ENCODE results near the gene DENND1A. TPM values are rescaled to one million over a fixed set of nuclear protein-coding genes. Genes with fewer than 3 reads are reported as not detected.

The DENND1A gene
- total RNA-seq, 1 experiment from 2014 or later, result 7.2 TPM

GRCh38 chr9:123617286-123617685 is 312.6 kb downstream of the DENND1A start:
- H3K4me1 ChIP-seq (replicated peaks), result no peaks in the 10 kb centered on the region
- H3K27ac ChIP-seq, result no peak overlapping the region
- H3K27me3 ChIP-seq (replicated peaks), result no peaks in the 10 kb centered on the region
- no peaks in the 10 kb centered on the region for H3K36me3 ChIP-seq
- DNase-seq (ENCODE audit: low read depth in 1 of 2, low spot score in 2 of 2), result no peak
- no peak overlapping the region for H3K4me3 ChIP-seq
- no peaks in the 10 kb centered on the region for H3K9me3 ChIP-seq (replicated peaks)

DNA sequence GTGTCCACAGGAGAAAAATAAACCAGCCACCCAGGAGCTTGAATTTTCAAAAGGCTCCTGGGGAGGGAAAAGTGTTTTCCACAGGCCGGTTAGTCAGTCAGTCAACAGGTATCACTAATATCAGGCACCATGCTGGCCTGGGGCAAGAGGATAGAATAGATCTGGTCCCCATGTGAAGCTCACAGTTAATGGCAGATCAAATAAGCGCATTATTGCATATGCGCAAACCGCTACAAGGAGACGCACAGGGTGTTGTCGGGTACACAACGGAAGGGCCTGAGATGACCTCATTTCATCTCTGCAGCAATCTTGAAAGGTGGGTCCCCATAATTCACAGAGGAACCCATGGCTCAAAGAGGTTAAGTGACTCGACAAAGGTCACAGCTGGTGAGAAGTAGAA is 313.2 kb downstream of the DENND1A start:
- Histone ChIP-seq H3K27me3 (replicated peaks) (no peaks in the 10 kb centered on the region), H3K4me1 (replicated peaks) (no peaks in the 10 kb centered on the region), H3K27ac (no peak overlapping the region), H3K4me3 (no peak overlapping the region), H3K9me3 (replicated peaks) (no peaks in the 10 kb centered on the region), H3K36me3 (no peaks in the 10 kb centered on the region)
- no peak for DNase-seq (ENCODE audit: low read depth in 1 of 2, low spot score in 2 of 2)

GRCh38 chr9:123615381-123615780 is 314.5 kb downstream of the DENND1A start:
- Histone ChIP-seq H3K4me1 (replicated peaks) (no peaks in the 10 kb centered on the region), H3K36me3 (no peaks in the 10 kb centered on the region), H3K4me3 (no peak overlapping the region), H3K27ac (no peak overlapping the region), H3K27me3 (replicated peaks) (no peaks in the 10 kb centered on the region), H3K9me3 (replicated peaks) (no peaks in the 10 kb centered on the region)
- DNase-seq (ENCODE audit: low read depth in 1 of 2, low spot score in 2 of 2), result no peak

GRCh38 chr9:123614306-123615263 is 315.3 kb downstream of the DENND1A start:
- H3K9me3 ChIP-seq (replicated peaks), result no peaks in the 10 kb centered on the region
- H3K4me1 ChIP-seq (replicated peaks), result no peaks in the 10 kb centered on the region
- no peak for DNase-seq (ENCODE audit: low read depth in 1 of 2, low spot score in 2 of 2)
- H3K36me3 ChIP-seq, result no peaks in the 10 kb centered on the region
- no peaks in the 10 kb centered on the region for H3K27me3 ChIP-seq (replicated peaks)
- no peak overlapping the region for H3K27ac ChIP-seq
- H3K4me3 ChIP-seq, result no peak overlapping the region

- Histone ChIP-seq H3K36me3 (no peaks in the 10 kb centered on the region), H3K9me3 (replicated peaks) (no peaks in the 10 kb centered on the region), H3K27ac (no peak overlapping the region), H3K4me1 (replicated peaks) (no peaks in the 10 kb centered on the region), H3K4me3 (no peak overlapping the region), H3K27me3 (replicated peaks) (no peaks in the 10 kb centered on the region)
- DNase-seq (ENCODE audit: low read depth in 1 of 2, low spot score in 2 of 2), result no peak
Observed at GRCh38 chr9:123611226-123611625, 318.7 kb downstream of the DENND1A start.

DNA sequence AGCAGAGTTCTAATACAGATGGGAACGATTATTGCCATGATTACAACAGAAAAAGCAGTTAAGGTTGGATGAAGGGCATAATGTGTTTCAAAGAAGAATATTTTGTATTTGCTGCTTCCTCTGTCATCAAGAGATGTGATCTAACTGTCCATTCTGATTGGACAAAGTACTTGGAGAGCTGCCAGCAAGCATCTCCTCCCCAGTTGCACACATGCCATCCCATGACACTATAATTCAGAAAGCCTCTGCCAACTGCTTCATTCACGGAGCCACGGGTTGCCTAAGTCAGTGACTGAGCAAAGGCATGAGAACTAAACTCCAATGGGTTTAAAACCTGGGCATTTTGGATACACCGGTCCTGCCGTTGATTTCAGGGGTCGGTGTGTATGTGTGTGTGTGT is 320.1 kb downstream of the DENND1A start:
- Histone ChIP-seq H3K27me3 (replicated peaks) (no peaks in the 10 kb centered on the region), H3K27ac (no peak overlapping the region), H3K9me3 (replicated peaks) (no peaks in the 10 kb centered on the region), H3K4me3 (no peak overlapping the region), H3K36me3 (no peaks in the 10 kb centered on the region), H3K4me1 (replicated peaks) (no peaks in the 10 kb centered on the region)
- DNase-seq (ENCODE audit: low read depth in 1 of 2, low spot score in 2 of 2), result no peak

- Histone ChIP-seq H3K9me3 (replicated peaks) (no peaks in the 10 kb centered on the region), H3K4me3 (no peak overlapping the region), H3K27ac (no peak overlapping the region), H3K4me1 (replicated peaks) (no peaks in the 10 kb centered on the region), H3K27me3 (replicated peaks) (no peaks in the 10 kb centered on the region), H3K36me3 (no peaks in the 10 kb centered on the region)
- no peak for DNase-seq (ENCODE audit: low read depth in 1 of 2, low spot score in 2 of 2)
Observed at GRCh38 chr9:123608104-123608503, 321.8 kb downstream of the DENND1A start.

DNA sequence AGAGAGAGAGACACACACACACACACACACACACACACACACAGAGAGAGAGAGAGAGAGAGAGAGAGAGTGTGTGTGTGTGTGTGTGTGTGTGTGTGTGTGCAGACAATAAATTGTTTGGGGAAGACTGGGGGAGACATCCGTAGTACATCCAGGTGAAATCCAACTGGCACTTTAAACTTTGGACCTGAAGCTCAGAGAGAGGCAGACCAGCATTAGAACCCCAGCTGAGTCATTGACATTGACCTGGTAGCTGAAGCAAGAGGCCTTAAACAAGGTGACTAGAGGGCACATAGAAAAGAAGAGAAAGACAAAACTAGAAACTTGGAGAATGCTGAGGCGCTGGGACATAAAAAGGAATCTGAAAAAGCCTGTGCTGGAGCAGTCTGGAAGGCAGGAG is 322.4 kb downstream of the DENND1A start:
- no peak for DNase-seq (ENCODE audit: low read depth in 1 of 2, low spot score in 2 of 2)
- Histone ChIP-seq H3K4me1 (replicated peaks) (no peaks in the 10 kb centered on the region), H3K36me3 (no peaks in the 10 kb centered on the region), H3K4me3 (no peak overlapping the region), H3K9me3 (replicated peaks) (no peaks in the 10 kb centered on the region), H3K27ac (no peak overlapping the region), H3K27me3 (replicated peaks) (no peaks in the 10 kb centered on the region)

- H3K9me3 ChIP-seq (replicated peaks), result no peaks in the 10 kb centered on the region
- no peaks in the 10 kb centered on the region for H3K27me3 ChIP-seq (replicated peaks)
- no peaks in the 10 kb centered on the region for H3K36me3 ChIP-seq
- H3K27ac ChIP-seq, result no peak overlapping the region
- H3K4me3 ChIP-seq, result no peak overlapping the region
- no peaks in the 10 kb centered on the region for H3K4me1 ChIP-seq (replicated peaks)
- no peak for DNase-seq (ENCODE audit: low read depth in 1 of 2, low spot score in 2 of 2)
Observed at GRCh38 chr9:123606141-123606540, 323.8 kb downstream of the DENND1A start.

DNA sequence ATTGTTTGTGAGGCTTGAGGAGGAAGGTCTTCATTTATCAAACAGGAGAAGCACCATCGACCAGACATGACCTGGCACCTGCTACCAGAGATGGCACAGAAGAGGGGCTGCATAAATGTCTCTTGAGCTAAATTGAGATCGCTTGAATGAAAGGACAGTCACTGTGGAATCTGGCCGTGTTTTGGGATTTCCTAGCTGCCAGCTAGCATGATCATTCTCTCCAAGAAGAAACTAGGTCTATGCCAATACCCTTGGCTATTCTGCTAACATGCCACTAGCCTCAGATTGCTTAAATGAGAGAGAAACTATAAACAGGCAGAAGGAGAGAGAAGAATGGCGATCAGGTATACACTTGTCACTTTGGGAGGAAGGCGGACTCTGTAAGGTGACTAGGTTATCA is 324.6 kb downstream of the DENND1A start:
- H3K36me3 ChIP-seq, result no peaks in the 10 kb centered on the region
- H3K27ac ChIP-seq, result no peak overlapping the region
- H3K27me3 ChIP-seq (replicated peaks), result no peaks in the 10 kb centered on the region
- H3K4me1 ChIP-seq (replicated peaks), result no peaks in the 10 kb centered on the region
- no peak overlapping the region for H3K4me3 ChIP-seq
- no peaks in the 10 kb centered on the region for H3K9me3 ChIP-seq (replicated peaks)
- no peak for DNase-seq (ENCODE audit: low read depth in 1 of 2, low spot score in 2 of 2)

DNA sequence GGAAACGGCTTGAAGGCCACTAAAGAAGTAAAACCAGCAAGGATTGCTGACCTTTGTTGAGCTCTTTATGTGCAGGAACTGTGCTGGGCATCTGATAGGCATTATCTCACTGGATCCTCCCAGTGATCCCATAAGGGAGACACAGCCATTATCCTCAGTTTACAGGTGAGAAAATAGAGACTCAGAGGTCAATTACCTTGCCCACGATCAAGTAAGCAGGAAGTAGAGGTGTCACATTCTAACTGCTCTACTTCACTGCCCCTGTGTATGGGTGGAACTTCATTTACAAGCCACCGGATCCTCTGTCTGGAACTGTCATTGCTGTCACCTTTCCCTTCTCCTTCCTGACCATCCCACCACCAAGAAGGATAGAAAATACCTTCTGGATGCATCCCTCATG is 325.1 kb downstream of the DENND1A start:
- H3K27me3 ChIP-seq (replicated peaks), result no peaks in the 10 kb centered on the region
- H3K36me3 ChIP-seq, result no peaks in the 10 kb centered on the region

DNA sequence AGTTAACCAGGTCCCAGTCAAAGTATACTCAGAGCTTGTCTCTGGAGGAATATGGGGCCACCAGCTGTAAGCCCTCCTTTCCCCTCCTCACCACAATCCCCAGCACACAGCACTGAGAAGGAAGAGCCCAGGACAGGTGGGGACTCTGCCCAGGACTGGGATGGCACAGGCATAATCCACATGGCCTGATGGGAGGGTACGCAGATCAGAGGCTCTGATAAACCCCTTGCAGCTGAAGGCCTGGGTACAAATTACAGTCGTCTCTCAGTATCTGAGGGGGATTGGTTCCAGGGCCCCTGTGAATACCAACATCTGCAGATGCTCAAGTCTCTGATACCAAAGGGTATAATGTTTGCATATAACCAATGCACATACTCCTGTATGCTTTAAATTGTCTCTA is 328.1 kb downstream of the DENND1A start:
- Histone ChIP-seq H3K4me3 (no peak overlapping the region), H3K4me1 (replicated peaks) (no peaks in the 10 kb centered on the region), H3K27me3 (replicated peaks) (no peaks in the 10 kb centered on the region), H3K36me3 (no peaks in the 10 kb centered on the region), H3K27ac (no peak overlapping the region), H3K9me3 (replicated peaks) (no peaks in the 10 kb centered on the region)
- DNase-seq (ENCODE audit: low read depth in 1 of 2, low spot score in 2 of 2), result no peak

More for the DNA sequence above, 325.1 kb downstream of the DENND1A start:
- DNase-seq (ENCODE audit: low read depth in 1 of 2, low spot score in 2 of 2), result no peak
- H3K4me1 ChIP-seq (replicated peaks), result no peaks in the 10 kb centered on the region
- H3K4me3 ChIP-seq, result no peak overlapping the region
- no peaks in the 10 kb centered on the region for H3K9me3 ChIP-seq (replicated peaks)
- no peak overlapping the region for H3K27ac ChIP-seq

- Histone ChIP-seq H3K27me3 (replicated peaks) (no peaks in the 10 kb centered on the region), H3K27ac (no peak overlapping the region), H3K36me3 (no peaks in the 10 kb centered on the region), H3K4me1 (replicated peaks) (no peaks in the 10 kb centered on the region), H3K4me3 (no peak overlapping the region), H3K9me3 (replicated peaks) (no peaks in the 10 kb centered on the region)
- DNase-seq (ENCODE audit: low read depth in 1 of 2, low spot score in 2 of 2), result no peak
Observed at GRCh38 chr9:123599781-123600180, 330.1 kb downstream of the DENND1A start.

- Histone ChIP-seq H3K27ac (no peak overlapping the region), H3K9me3 (replicated peaks) (no peaks in the 10 kb centered on the region), H3K36me3 (no peaks in the 10 kb centered on the region), H3K27me3 (replicated peaks) (no peaks in the 10 kb centered on the region), H3K4me3 (no peak overlapping the region), H3K4me1 (replicated peaks) (no peaks in the 10 kb centered on the region)
- no peak for DNase-seq (ENCODE audit: low read depth in 1 of 2, low spot score in 2 of 2)
Observed at GRCh38 chr9:123597876-123598556, 331.9 kb downstream of the DENND1A start.
